Renal cortex interstitium (tissue), 11 donors: Measurements from ENCODE around the gene FAM78A. TPM values are rescaled to one million over a fixed set of nuclear protein-coding genes. Genes with fewer than 3 reads are reported as not detected.
"Not testable (repeated sequence)": the region's sequence is repeated elsewhere in the genome, so short reads cannot be mapped to it uniquely, and the experiment has no call there.

Experiments used
- DNase-seq, 11 donors: peaks; one replicate each; pipeline ENCODE4 v3.0.0-alpha.2; 2013; ENCODE audit warnings: low read depth in 9 of 11, low spot score in 4 of 11; ENCODE audit errors: extremely low read depth in 1 of 11
- polyA plus RNA-seq, 3 donors: library from polyadenylated mRNA; unstranded; fragments of 120-200 nt; gene quantifications; one replicate each; pipeline ENCODE4 v1.2.1, GENCODE V29; 2013; ENCODE audit not compliant: insufficient read length in 3 of 3

The FAM78A gene
- polyA plus RNA-seq, 3 donors, result 2.5 to 4.3 (median 2.6) TPM

GRCh38 chr9:131227112-131227958 lies 49.0 kb downstream of the FAM78A start:
- DNase-seq, result no peak

GRCh38 chr9:131226226-131226625 lies 50.1 kb downstream of the FAM78A start:
- DNase-seq, result no peak

GRCh38 chr9:131222460-131222859 lies 53.9 kb downstream of the FAM78A start:
- no peak for DNase-seq

- DNase-seq, result no peak
Measured at GRCh38 chr9:131220485-131220884, 55.8 kb downstream of the FAM78A start.

GRCh38 chr9:131218370-131218769 lies 57.9 kb downstream of the FAM78A start:
- no peak for DNase-seq

GRCh38 chr9:131217331-131218031 lies 58.8 kb downstream of the FAM78A start:
- DNase-seq, result no peak

- DNase-seq, result no peak
Measured at GRCh38 chr9:131216806-131217205, 59.5 kb downstream of the FAM78A start.

- no peak for DNase-seq
Measured at GRCh38 chr9:131214876-131215275, 61.4 kb downstream of the FAM78A start.

GRCh38 chr9:131214286-131214856 lies 61.9 kb downstream of the FAM78A start:
- DNase-seq, result no peak

GRCh38 chr9:131211920-131212319 lies 64.4 kb downstream of the FAM78A start:
- not testable (repeated sequence) for DNase-seq

Other genes with a start within 250 kb of the FAM78A start
- gene AIF1L, start 180.0 kb downstream of the FAM78A start, polyA plus RNA-seq, result 100 to 1,000 TPM; 322 to 395 (median 383) TPM
- 10 to 100 TPM; 49.3 to 68.7 (median 52.6) TPM for gene NUP214, start 150.9 kb downstream of the FAM78A start, polyA plus RNA-seq
- gene PLPP7, start 13.2 kb upstream of the FAM78A start, polyA plus RNA-seq, result 1 to 10 TPM; 1.7 to 2.6 (median 2.6) TPM
- gene PRRC2B, start 117.6 kb upstream of the FAM78A start, polyA plus RNA-seq, result 100 to 1,000 TPM; 177 to 200 (median 196) TPM
- 10 to 100 TPM; 34.0 to 52.1 (median 34.5) TPM for gene POMT1, start 226.4 kb upstream of the FAM78A start, polyA plus RNA-seq